Ramos (cell line): ENCODE measurements around the gene FNIP1.
"Not testable (repeated sequence)": the region's sequence is repeated elsewhere in the genome, so short reads cannot be mapped to it uniquely, and the experiment has no call there.

Source experiments
- in situ Hi-C: fragments of 300-500 bp; cut with MboI; formaldehyde crosslinking; loops from one replicate; pipeline ENCODE4 v1.14.3; 2022; ENCODE audit warnings: low sequenced_read_pairs; ENCODE audit not compliant: unreplicated experiment

FNIP1 gene

DNA sequence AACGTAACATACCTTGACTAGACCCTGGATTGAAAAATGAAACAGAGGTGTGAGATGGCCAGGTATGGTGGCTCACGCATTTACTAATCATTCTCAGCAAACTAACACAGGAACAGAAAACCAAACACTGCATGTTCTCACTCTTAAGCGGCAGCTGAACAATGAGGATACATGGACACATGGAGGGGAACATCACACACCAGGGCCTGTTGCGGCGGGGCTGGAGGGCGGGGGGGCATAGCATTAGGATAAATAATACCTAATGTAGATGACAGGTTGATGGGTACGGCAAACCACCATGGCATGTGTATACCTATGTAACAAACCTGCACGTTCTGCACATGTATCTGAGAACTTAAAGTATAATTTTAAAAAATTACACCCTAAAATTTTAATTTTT, 177.7 kb downstream of the FNIP1 start:
- in situ Hi-C loops: no loop called here

DNA sequence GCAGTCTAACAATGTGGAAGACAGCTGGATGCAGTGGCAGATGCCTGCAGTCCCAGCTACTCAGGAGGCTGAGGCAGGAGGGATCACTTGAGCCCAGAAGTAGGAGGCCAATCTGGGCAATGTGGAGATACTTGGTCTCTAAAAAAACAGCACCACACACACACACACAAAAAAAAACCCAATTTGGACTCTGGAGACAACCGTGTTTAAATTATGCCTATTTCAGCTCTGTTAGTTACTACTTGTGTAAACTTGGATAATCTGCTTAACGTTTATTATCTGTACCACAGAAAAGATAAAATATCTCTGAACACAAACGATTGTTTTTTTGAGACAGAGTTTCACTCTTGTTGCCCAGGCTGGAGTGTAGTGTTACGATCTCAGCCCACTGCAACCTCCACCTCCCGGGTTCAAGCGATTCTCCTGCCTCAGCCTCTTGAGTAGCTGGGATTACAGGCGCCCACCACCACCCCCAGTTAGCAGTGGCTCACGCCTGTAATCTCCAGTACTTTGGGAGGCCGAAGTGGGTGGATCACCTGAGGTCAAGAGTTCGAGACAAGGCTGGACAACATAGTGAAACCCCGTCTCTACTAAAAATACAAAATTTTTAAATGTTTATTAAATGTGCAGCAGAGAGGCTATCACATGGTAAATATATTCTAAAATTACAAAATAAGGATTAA, 179.5 kb downstream of the FNIP1 start:
- in situ Hi-C loops: no loop called here

DNA sequence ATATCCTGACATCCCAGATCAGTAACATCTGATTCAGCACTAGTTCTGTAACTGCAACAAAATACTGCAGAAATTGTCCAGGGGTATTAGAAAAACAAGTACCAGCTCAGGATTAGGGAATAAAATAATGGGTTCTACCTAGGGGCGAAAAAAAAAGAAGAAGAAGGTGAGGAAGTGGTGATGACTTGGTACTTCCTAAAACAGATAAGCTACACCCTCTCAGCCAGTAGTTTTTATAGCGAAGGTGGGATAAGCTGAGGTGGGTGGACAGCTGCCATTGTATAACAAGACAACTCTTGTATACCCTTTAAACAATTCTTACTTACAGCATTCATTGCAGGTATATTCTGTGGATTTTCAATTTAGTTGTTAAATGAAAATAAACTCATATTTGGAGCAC, 180.9 kb downstream of the FNIP1 start:
- in situ Hi-C loops: no loop called here

DNA sequence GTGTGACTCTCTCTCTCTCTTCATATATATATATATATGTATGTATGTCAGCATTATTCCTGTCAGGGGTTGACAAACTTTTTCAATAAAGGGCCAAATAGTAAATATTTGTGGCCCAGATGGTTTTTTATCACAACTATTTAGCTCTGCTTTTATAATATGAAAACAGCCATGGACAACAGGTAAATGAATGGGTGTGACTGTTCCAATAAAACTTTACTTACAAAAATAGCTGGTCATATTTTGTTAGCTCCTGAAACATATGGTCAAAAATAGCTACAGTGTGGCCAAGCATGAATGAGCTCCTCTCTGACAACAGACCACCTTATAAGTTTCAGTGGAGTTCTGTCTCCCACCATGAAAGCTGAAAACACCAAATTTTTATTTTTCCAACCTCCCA, 183.4 kb downstream of the FNIP1 start:
- in situ Hi-C loops: no loop called here

DNA sequence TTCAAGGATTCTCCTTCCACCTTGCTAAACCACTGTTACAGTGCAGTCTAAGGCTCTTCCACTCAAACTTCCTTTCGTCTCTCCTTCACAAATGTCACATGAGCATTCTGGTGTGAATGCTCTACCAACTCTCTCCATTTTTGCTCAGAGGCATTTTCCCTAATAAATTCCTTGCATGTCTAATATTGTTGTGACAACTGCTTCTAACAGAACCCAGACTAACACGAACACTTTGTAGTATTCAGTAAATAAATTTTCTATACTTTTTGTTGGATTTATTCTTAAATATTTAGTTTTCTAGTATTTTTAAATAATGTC, 185.8 kb downstream of the FNIP1 start:
- in situ Hi-C loops: no loop called here

DNA sequence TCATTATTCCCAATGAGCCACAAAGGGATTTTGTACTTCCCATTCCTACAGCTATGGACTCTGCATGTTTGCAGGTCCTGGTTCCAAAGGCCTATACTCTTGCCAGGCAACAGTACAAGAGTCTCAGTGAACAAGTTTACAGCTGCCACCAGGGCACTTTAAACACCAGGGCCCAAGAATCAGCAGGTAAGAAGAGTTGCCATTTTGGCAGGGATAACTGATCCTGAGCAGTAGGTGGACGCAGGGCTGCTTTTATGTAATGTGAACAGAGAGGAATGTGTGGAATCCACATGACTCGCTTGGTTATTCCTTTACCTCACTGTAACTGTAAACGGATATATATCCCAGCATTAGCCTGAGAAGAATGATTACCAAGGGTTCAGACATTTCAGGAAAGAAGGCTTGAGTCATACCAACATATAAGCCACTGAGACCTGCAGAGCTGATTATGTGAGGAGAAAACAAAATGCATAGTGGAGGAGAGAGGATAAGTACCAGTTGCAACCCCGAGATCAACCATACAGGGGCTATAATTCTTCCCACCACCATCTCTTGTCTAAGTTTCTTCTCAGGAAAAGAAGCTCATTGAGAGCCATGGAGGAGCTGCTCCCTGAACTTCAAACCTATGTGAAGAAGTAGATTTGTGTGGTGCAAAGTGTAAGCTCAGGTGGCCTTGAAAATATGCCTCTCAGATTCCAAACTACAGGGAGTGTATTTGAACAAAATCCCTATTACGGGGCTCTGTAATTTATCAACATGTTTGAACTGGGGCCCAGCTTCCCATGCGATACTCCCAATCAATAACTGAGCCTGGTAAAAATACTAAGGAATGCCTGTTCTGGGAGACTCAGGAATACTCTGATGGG, 186.4 kb downstream of the FNIP1 start:
- in situ Hi-C loops: no loop called here

DNA sequence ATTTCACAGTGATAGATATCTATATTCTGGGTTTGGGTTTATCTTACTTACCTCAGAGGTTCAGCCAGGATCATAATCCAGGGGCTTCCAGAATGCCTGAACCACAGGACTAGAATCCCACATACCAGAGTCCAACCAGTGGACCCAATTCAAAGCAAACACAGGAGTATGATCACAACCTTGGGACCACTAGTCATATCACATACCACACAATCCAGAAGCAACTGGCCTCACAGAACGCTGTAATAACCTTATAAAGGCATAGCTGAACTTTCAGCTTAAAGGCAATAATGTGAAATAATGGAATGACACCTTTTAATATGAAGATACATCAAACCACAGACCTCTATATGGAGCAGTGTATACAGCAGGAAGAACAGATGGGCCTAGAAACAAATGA, 187.0 kb downstream of the FNIP1 start:
- in situ Hi-C loops: no loop called here

DNA sequence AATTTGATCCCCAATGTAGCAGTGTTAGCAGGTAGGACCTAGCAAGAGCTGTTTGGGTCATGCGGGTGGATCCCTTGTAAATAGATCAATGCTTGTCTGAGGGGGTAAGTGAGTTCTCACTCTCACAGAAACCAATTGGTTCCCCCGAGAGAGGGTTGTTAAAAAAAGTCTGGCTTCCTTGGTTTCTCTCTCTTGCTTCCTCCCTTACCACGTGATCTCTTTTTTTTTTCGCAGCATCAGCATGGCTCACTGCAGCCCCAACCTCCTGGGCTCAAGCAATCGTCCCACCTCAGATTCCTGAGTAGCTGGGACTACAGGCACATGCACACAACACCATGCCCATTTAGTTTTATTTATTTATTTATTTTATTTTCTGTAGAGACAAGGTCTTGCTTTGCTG, 188.2 kb downstream of the FNIP1 start:
- in situ Hi-C loops: no loop called here

DNA sequence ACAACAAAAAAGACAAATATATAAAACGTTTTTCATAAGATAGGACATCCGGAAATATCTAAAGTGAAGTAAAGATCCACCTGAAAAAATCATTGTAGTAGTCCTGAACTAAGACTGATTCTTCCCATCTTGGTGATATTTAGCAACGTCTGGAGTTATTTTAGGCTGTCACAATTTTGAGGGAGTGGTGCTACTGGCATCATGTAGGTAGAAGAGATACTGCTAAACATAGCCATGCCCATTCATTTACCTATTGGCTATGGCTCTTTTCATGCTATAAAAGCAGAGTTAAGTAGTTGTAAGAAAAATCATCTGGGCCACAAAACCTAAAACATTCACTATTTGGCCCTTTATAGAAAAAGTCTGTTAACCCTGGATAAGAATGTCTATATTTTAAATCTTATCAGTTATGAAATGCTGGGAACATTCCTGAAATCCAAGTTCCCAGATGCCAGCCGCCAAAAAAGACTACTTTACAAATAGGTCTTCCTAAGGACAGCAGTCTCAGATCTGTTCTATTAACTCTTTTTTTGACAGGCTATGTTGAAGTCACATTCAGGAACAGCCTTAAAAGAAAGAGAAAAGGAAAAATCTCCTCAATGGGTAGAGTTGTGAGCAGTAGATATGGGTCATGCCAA, 188.8 kb downstream of the FNIP1 start:
- in situ Hi-C loops: no loop called here

DNA sequence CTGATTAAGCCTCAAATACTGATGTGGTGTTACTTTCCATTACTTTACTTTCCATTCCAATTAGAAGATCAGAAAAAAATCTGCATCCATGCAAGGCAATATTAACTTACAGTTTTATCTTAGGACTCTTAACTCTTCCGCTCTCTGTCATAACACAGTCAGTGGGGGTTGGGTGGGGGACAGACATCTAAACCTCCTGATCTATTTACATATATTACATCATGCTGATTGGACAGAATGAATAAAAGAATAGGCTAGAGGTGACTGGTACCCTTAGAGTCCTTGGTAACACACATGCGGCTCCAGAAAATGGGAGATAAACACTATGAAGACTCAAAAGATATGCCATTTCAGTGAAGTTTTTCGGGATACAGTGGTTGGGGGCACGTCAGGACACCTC, 189.4 kb downstream of the FNIP1 start:
- in situ Hi-C loops: no loop called here

DNA sequence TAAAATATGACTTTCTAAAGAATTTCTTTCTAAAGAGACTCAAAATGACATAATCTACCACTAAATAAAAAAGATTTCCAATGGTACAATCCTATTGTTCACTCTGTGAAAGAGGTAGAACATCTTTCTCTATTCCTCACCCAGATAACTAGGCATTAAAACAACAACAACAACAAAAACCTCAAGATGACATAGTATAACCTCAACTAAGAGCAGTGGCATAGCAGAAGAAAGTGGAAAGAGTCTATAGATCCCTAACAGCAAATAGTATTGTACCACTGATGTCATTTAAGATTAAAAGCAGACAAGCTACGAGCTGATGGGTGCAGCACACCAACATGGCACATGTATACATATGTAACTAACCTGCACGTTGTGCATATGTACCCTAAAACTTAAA, 191.7 kb downstream of the FNIP1 start:
- in situ Hi-C loops: no loop called here

DNA sequence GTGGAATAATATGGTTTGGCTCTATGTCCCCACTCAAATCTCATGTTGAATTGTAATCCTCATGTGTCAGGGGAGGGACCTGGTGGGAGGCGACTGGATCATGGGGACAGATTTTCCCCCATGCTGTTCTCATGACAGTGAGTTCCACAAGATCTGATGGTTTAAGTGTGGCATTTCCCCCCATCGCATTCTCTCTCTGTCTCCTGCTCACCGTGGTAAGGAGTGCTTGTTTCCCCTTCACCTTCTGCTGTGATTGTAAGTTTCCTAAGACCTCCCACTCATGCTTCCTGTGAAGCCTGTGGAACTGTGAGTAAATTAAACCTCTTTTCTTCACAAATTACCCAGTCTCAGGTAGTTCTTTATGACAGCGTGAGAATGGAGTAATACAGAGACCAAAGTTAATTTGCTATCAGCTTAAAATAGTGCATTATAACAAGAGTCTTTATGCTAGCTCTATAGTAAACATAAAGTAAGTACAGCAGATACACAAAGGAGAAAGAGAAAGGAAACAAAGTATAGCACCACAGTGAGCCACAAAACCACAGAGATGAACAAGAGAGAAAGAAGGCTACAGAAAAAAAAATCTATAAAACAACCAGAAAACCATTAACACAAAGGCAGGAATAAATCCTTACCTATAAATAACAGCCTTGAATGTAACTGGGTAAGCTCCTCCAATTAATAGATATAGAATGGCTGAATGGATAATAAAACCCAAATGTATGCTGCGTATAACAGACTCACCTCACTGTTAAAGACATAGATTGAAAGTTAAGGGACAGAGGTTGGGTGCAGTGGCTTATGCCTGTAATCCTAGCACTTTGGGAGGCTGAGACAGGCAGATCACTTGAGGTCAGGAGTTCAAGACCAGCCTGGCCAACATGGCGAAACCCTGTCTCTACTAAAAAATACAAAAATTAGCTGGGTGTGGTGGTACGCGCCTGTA, 201.5 kb downstream of the FNIP1 start:
- in situ Hi-C loops: no loop called here

DNA sequence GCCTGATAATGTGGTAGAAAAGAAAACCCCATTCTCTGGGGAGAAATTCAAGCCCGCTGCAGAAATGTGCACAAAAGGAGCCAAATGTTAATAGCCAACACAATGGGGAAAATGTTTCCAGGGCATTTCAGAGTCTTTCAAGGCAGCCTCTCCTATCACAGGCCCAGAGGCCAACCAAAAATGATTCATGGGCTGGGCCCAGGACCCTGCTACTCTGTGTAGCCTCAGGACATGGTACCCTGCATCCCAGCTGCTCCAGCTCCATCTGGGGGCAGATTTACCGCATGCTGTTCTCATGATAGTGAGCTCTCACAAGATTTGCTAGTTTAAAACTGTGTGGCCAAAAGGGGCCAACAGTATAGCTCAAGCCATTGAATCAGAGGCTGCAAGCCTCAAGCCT, 202.9 kb downstream of the FNIP1 start:
- in situ Hi-C loops: no loop called here

DNA sequence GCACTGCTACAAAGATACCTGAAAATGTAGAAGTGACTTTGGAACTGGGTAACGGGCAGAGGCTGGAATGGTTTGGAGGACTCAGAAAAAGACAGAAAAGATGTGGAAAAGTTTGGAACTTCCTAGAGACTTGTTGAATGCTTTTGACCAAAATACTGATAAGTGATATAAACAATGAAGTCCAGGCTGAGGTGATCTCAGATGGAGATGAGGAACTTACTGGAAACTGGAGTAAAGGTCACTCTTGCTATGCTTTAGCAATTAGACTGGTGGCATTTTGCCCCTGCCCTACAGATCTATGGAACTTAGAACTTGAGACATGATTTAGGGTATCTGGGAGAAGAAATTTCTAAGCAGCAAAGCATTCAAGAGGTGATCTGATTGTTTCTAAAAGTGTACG, 203.4 kb downstream of the FNIP1 start:
- in situ Hi-C loops: not testable (repeated sequence)
